Measurements from ENCODE around the gene MYBBP1A. TPM values are rescaled to one million over a fixed set of nuclear protein-coding genes. Genes with fewer than 3 reads are reported as not detected.

The MYBBP1A gene
- total and polyA plus RNA-seq, 2 experiments from 2014 or later = 70.7 to 213 TPM

DNA sequence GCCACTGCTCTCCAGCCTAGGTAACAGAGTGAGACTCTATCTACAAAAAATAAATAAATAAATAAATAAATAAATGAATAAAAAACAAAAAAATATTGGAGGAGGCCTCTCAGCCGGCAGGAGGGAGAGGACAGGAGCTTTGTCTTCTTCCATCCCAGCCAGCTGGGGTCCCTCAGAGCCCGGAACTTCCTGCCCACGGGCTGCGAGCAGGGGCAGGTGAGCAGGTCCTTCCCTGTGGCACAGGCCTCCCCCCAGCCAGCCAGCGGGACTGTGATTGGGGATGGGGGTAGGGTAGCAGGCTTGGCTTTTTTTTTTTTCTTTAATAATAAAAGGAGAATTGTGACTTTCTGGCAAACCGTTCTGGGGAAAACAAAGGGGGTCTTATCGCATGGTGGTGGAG is 39.2 kb upstream of the MYBBP1A start (continued):
- no peak for TF ChIP-seq STAT1 (IDR thresholded peaks at IDR 0.05; ENCODE audit: unreplicated experiment)
- TF ChIP-seq, protein P1, sequence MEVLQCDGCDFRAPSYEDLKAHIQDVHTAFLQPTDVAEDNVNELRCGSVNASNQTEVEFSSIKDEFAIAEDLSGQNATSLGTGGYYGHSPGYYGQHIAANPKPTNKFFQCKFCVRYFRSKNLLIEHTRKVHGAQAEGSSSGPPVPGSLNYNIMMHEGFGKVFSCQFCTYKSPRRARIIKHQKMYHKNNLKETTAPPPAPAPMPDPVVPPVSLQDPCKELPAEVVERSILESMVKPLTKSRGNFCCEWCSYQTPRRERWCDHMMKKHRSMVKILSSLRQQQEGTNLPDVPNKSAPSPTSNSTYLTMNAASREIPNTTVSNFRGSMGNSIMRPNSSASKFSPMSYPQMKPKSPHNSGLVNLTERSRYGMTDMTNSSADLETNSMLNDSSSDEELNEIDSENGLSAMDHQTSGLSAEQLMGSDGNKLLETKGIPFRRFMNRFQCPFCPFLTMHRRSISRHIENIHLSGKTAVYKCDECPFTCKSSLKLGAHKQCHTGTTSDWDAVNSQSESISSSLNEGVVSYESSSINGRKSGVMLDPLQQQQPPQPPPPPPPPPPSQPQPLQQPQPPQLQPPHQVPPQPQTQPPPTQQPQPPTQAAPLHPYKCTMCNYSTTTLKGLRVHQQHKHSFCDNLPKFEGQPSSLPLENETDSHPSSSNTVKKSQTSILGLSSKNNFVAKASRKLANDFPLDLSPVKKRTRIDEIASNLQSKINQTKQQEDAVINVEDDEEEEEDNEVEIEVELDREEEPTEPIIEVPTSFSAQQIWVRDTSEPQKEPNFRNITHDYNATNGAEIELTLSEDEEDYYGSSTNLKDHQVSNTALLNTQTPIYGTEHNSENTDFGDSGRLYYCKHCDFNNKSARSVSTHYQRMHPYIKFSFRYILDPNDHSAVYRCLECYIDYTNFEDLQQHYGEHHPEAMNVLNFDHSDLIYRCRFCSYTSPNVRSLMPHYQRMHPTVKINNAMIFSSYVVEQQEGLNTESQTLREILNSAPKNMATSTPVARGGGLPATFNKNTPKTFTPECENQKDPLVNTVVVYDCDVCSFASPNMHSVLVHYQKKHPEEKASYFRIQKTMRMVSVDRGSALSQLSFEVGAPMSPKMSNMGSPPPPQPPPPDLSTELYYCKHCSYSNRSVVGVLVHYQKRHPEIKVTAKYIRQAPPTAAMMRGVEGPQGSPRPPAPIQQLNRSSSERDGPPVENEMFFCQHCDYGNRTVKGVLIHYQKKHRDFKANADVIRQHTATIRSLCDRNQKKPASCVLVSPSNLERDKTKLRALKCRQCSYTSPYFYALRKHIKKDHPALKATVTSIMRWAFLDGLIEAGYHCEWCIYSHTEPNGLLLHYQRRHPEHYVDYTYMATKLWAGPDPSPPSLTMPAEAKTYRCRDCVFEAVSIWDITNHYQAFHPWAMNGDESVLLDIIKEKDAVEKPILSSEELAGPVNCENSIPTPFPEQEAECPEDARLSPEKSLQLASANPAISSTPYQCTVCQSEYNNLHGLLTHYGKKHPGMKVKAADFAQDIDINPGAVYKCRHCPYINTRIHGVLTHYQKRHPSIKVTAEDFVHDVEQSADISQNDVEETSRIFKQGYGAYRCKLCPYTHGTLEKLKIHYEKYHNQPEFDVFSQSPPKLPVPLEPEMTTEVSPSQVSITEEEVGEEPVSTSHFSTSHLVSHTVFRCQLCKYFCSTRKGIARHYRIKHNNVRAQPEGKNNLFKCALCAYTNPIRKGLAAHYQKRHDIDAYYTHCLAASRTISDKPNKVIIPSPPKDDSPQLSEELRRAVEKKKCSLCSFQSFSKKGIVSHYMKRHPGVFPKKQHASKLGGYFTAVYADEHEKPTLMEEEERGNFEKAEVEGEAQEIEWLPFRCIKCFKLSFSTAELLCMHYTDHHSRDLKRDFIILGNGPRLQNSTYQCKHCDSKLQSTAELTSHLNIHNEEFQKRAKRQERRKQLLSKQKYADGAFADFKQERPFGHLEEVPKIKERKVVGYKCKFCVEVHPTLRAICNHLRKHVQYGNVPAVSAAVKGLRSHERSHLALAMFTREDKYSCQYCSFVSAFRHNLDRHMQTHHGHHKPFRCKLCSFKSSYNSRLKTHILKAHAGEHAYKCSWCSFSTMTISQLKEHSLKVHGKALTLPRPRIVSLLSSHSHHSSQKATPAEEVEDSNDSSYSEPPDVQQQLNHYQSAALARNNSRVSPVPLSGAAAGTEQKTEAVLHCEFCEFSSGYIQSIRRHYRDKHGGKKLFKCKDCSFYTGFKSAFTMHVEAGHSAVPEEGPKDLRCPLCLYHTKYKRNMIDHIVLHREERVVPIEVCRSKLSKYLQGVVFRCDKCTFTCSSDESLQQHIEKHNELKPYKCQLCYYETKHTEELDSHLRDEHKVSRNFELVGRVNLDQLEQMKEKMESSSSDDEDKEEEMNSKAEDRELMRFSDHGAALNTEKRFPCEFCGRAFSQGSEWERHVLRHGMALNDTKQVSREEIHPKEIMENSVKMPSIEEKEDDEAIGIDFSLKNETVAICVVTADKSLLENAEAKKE (CRISPR knock-in tag; IDR thresholded peaks at IDR 0.05) = no peak
- TF ChIP-seq ZNF331 (CRISPR knock-in tag; IDR thresholded peaks at IDR 0.05; ENCODE audit: low read depth) = no peak
- no peak for TF ChIP-seq POLR2AphosphoS5 (IDR thresholded peaks at IDR 0.05; ENCODE audit: low read depth)
- TF ChIP-seq EZH2 (IDR thresholded peaks at IDR 0.05; ENCODE audit: low read depth, unreplicated experiment) = no peak

DNA sequence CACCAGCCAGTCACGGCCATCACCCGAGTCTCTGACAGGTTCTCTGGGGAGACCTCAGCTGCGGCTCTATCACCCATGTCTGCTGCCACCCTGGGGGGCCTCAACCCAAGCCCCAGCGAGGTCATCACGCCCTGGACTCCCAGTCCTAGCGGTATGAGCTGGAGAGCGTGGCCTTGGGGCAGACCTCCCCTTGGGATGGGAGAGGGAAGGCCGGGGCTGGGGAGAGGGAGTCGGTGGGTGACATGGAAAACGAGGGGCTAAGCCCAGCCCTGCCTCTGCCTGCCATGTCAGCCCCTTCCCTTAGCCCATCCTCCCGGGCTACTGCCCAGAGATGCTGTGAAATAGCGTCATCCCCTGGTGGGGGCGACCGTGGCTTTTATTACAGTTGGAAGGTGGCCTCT is 37.8 kb upstream of the MYBBP1A start:
- H3K4me3 ChIP-seq = no peak overlapping the region
- H3K9me2 ChIP-seq (ENCODE audit: insufficient read depth) = no peaks in the 10 kb centered on the region
- ATAC-seq (no peak), DNase-seq (ENCODE audit: low spot score) (no peak)
- no peak overlapping the region for H3K27ac ChIP-seq (ENCODE audit: low read depth)
- H3K36me3 ChIP-seq (ENCODE audit: insufficient read depth) = no peaks in the 10 kb centered on the region
- no peak overlapping the region for H3K4me2 ChIP-seq
- H2AFZ ChIP-seq = no peak overlapping the region
- Mint-ChIP-seq H3K27me3 (ENCODE audit: insufficient read depth, low read depth, poor library complexity) (peaks cover 16% of the 10 kb centered on the region), H3K9me3 (no peaks in the 10 kb centered on the region), H3K4me3 (no peak overlapping the region), H3K4me1 (peaks cover 19% of the 10 kb centered on the region), H3K27ac (no peak overlapping the region), H3K36me3 (ENCODE audit: low read depth) (no peaks in the 10 kb centered on the region)
- no peaks in the 10 kb centered on the region for H3F3A ChIP-seq (replicated peaks; ENCODE audit: low read depth)
- TF ChIP-seq NANOG (IDR thresholded peaks at IDR 0.05; ENCODE audit: borderline replicate concordance) (no peak), EZH2 (IDR thresholded peaks at IDR 0.05; ENCODE audit: low read depth, unreplicated experiment) (no peak), JUNB (IDR thresholded peaks at IDR 0.05; ENCODE audit: unreplicated experiment) (no peak)
- TF ChIP-seq, protein P2, sequence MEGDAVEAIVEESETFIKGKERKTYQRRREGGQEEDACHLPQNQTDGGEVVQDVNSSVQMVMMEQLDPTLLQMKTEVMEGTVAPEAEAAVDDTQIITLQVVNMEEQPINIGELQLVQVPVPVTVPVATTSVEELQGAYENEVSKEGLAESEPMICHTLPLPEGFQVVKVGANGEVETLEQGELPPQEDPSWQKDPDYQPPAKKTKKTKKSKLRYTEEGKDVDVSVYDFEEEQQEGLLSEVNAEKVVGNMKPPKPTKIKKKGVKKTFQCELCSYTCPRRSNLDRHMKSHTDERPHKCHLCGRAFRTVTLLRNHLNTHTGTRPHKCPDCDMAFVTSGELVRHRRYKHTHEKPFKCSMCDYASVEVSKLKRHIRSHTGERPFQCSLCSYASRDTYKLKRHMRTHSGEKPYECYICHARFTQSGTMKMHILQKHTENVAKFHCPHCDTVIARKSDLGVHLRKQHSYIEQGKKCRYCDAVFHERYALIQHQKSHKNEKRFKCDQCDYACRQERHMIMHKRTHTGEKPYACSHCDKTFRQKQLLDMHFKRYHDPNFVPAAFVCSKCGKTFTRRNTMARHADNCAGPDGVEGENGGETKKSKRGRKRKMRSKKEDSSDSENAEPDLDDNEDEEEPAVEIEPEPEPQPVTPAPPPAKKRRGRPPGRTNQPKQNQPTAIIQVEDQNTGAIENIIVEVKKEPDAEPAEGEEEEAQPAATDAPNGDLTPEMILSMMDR (conservative IDR thresholded peaks at IDR 0.05; ENCODE audit: low read depth in 2 of 2) = peak in 1 of 2 experiments; percentile 14; a peak in 1 of 4 replicates
- no peaks in the 10 kb centered on the region for H3K79me2 ChIP-seq (replicated peaks; ENCODE audit: insufficient read depth)
- H3K4me1 ChIP-seq (ENCODE audit: insufficient read depth) = peaks cover 5% of the 10 kb centered on the region; the same call in 1 of the 2 replicates
- H3K27me3 ChIP-seq (ENCODE audit: insufficient read depth) = no peaks in the 10 kb centered on the region
- no peaks in the 10 kb centered on the region for H4K20me1 ChIP-seq (replicated peaks; ENCODE audit: insufficient read depth)
